Measurements from ENCODE around the gene ZNF629.
"Not testable (repeated sequence)": the region's sequence is repeated elsewhere in the genome, so short reads cannot be mapped to it uniquely, and the experiment has no call there.

Gene ZNF629

DNA sequence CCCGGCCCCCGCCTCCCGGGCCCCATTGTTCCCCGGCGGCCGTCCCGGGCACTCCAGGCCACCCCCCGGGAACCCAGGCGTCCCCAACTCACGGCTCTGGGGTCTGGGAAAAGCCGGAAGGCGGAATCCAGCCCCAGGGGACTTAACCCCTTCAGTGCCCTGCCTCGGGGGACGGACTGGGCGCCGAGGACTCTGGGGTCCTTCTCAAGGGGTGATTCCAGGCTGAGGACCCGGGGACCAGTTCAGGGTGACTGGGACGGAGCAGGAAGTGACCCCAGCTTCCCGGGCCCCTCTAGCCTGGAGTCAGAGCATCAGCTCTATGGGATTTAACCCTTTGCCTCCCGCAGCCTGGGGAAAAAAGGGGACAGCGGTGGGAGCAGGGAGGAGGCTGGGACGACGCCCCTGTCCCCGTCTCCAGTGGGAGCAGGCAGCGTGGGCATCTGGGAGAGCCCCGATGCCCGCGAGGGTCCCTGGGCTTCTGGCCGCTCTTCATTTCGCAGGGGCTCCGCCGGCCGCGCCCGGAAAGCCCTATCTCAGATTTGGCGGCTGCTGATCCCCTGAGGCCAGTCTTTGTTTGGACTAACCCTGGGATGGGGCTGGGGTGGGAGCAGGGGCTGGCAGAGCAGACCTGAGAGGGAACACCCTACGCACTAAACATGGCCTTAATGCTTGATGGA is at the start of gene ZNF629:
TSS of gene ZNF629 (minus strand) at position 270 of the 677 bp plus-strand sequence. CDS start 2,723 bp downstream, outside the sequence.
- DNase-seq (ENCODE audit: low read depth in 2 of 3, low spot score in 1 of 3), result no peak

DNA sequence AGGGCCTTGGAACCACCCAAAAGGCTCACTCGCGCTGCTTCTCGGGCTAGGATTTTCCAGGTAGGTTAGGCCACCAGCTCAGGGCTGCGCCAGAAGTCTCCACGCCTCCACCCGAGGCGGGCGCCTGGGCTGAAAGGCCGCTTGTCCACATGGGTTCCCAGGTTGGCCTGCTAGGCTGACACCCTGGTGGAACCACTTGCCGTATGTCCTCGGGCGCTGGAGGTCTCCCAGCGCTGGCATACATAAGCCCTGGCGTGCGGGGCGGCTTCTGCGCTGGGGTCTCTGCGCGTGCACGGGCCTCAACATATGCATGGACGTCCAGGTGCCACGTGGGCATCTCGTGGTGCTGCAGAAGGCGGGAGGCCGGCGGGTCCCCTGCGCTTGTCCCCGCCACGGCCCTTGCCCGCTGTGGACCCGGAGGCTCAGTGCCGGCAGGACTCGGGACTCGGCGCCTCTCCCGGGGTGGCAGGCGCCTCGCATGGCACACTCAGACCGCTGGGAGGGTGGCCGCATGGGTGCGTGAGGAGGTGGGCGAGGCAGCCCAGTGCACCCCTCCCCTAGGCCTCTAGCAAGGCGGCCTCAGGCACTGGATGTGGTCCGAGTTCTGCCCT is 47.2 kb upstream of the ZNF629 start:
- DNase-seq (ENCODE audit: low read depth in 2 of 3, low spot score in 1 of 3), result no peak

DNA sequence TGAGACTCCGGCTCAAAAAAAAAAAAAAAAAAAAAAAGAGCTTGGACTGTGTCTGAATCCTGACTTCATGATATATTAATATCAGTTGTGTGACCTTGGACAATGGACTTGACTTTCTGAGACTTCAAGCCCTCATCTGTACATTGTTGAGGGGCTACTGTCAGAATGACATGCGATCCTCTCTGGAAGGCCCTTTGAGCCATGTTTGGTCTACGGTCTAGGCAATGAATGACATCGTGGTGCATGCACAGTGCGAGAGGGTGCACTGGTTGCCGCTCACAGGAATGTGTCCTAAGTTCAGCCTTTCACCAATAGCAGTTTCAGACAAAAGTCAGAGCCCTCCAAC is 43.0 kb upstream of the ZNF629 start:
- DNase-seq (ENCODE audit: low read depth in 2 of 3, low spot score in 1 of 3), result no peak

DNA sequence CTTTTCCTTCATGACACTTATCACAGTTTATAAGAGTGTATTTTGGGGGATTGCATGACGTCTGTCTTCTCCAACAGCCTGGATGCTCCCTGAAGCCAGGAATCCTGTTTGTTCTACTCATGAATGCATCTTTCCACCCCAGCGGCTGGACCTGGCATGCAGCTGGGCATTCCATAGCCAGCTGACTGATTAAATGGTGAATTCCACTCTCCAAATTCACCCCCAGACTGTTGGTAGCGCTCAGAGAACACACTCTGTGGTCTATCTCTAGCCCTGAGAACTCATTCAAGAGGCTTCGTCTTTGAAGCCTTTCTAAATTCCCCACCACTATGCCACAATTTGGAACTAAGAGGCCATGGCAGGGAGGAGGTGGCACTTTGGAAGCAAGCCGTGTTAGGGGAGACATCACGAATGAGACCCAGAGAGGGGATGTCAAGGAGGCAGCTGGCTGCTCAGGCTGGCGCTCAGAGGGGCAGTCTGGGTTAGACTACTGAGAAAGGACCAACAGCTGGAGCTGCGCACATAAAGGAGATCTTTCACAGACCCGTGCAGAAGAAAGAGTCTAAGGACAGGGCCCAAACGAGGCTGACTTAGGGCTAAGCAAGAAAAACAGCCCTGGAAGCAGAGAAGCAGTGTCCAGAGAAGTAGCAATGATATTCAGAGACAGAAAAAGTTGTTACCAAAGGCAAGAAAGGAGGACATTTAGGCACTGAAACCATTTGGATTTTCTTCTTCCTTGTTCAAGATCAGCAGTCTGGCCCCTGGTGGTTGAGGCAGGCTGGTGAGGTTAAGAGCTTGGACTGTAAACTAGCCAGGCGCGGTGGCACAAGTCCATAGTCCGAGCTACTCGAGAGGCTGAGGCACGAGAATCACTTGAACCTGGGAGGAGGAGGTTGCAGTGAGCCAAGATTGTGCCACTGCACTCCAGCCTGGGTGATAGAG is 42.4 kb upstream of the ZNF629 start:
- DNase-seq (ENCODE audit: low read depth in 2 of 3, low spot score in 1 of 3), result no peak

DNA sequence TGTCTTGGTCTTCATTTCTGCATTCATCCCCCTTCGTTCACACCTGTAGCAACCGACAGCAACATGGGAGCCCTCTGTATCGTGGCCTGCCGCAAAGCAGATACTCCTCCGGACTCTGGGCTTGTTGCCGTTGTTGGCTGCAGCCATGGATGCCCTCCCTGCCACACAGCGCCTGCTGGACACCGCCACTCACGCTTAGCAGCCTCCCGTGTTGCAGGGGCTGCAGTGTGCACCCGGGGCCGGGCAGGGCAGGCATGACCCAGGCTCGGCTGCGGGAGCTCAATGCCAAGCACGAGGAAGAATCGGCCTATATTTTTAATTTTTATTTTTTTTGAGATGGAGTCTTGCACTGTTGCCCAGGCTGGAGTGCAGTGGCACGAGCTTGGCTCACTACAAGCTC is 34.9 kb upstream of the ZNF629 start:
- DNase-seq (ENCODE audit: low read depth in 2 of 3, low spot score in 1 of 3), result no peak

DNA sequence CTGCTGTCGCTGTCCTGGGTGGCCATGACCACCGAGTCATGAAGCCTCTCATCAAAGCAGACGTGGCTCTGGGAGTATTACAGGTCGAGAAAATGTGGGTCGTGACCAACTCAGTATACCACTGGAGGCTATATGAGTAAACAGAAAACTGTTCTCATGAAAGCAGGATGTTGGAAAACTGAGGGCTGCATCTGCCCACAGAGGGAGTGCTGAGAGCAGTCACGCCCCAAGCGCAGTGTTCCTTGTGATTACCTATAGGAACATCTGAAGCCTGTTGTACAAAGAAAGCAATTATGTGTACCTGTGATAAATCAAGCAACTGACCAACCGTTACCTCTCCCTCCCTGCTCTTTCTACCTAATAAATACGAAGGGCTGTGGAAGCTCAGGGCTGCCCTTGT is 34.4 kb upstream of the ZNF629 start:
- DNase-seq (ENCODE audit: low read depth in 2 of 3, low spot score in 1 of 3), result not testable (repeated sequence)

DNA sequence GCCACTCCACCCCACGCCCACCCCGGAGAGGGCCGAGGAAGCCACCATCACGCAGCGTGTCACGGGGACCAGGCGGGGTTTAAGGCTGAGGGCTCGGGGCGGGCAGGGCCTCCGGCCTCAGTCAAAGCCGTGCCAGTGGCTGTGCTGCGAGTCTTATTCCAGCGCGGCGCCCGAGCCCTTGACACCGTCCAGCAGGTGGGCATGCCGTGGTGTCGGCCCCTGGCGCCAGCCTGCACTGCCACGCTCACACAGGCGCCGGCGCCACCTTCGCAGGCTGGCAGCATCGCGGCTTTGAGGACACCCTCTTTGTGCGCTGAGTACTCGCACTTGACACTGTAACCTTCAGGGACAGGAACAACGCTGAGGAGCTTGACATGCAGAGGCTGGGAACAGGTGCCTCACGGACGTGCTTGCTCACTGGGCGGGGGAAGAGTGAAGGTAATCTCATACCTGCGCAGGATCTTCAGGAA is 34.0 kb upstream of the ZNF629 start:
- no peak for DNase-seq (ENCODE audit: low read depth in 2 of 3, low spot score in 1 of 3)

DNA sequence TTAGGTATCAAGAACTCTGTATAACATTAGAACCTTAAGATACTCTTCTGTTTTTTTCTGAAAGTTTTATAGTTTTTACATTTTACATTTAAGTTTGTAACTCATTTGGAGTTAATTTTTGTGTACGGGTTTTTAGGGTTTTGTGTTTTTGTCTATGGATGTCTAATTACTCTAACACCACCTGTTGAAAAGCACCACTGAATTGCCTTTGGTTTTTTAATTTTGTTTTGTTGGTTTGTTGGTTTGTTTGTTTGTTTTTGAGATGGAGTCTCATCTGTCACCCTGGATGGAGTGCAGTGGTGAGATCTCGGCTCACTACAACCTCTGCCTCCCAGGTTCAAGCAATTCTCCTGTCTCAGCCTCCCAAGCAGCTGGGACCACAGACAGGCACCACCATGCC is 29.8 kb upstream of the ZNF629 start:
- DNase-seq (ENCODE audit: low read depth in 2 of 3, low spot score in 1 of 3), result no peak

DNA sequence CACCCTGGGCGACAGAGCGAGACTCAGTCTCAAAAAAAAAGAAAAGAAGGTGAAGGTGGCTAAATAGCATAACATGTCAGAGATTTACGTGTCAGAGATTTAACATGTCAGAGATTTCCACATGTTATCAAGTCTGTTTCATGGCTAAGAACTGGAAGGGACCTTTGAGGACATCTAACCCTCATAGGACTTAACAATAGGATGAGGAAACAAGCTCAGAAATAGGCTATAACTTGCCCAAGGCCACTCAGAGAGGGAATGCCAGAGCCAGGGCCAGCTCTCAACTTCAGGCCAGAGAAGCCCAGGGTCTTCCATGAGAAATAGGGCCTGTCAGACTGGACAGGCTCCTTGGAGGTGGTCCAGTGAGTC is 26.8 kb upstream of the ZNF629 start:
- DNase-seq (ENCODE audit: low read depth in 2 of 3, low spot score in 1 of 3), result no peak

DNA sequence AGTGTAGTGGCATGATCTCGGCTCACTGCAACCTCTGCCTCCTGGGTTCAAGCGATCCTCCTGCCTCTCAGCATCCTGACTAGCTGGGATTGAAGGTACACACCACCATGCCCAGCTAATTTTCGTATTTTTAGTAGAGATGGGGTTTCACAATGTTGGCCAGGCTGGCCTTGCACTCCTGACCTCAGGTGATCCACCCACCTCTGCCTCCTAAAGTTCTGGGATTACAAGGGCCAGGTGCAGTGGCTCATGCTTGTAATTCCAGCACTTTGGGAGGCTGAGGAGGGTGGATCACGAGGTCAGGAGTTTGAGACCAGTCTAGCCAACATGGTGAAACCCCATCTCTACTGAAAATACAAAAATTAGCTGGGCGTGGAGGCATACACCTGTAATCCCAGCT is 22.7 kb upstream of the ZNF629 start:
- DNase-seq (ENCODE audit: low read depth in 2 of 3, low spot score in 1 of 3), result not testable (repeated sequence)

DNA sequence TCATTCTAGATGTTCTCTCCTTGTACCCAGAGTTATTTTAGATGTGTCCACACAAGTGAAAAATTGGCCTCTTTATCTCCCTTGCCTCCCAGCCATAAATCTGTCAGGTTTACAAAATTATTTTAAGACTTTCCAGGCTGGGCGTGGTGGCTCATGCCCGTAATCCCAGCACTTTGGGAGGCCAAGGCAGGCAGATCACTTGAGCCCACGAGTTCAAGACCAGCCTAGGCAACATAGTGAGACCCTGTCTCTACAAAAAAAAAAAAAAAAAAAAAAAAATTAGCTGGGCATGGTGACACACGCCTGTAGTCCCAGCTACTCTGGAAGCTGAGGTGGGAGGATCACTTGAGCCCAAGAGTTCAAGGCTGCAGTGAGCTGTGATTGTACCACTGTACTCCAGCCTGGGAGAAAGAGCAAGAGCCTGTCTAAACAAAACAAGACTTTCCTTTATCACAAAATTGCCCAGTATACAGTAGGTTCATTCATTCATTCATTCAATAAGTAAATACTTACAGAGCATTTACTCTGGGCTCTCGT is 22.0 kb upstream of the ZNF629 start:
- not testable (repeated sequence) for DNase-seq (ENCODE audit: low read depth in 2 of 3, low spot score in 1 of 3)

DNA sequence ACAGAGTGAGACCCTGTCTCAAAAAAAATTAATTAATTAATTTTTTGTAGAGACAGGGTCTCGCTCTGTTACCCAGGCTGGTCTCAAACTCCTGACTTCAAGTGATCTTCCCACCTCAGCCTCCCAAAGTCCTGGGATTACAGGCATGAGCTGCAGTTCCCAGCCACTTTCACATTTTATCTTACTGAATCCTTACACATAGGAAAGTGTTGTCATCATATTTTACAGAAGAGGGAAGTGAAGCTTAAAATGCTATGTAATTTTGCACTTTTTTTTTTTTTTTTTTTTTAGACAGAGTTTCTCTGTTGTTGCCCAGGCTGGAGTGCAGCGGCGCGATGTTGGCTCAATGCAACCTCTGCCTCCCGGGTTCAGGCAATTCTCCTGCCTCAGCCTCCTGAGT is 21.1 kb upstream of the ZNF629 start:
- no peak for DNase-seq (ENCODE audit: low read depth in 2 of 3, low spot score in 1 of 3)

DNA sequence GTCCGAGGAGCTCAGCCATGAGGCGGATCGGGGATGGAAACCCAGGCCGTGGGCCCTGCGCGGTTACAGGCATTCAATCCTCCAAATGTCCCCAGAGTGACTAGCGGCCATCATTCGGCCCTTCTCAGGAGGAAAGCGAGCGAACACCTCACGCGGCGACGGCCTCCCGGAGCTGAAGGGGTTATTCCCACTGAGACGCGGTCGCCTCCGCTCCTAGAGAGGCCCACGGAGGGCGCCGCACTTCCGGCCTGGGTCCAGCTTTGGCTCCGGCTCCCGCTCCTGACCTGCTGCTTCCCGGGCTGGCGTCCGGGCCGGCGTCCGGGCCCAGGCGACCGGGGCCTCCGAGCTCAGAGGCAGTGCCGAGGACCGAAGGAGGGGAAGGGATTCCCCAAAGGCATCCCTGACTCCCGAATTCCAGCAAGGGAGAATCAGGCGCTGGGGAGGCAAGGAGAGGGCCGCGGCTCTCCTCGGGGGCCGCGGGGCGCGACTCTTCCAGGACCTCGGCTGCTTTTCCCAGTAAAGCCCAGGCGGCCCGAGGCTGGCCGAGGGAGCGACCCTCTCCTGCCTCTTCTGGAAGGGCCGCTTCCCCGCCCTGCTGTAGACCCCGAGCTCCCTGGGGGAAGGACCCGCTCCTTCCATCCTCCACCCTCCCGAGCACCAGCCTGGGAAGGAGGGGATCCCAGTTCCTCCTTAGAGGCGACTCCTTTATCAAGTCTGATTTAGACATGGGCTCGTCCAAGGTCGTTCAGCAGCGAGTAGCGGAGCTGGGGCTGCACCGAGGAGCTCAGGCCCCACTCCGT is 18.6 kb upstream of the ZNF629 start:
- peak in 1 of 3 donors; percentile 27 for DNase-seq (ENCODE audit: low read depth in 2 of 3, low spot score in 1 of 3)

DNA sequence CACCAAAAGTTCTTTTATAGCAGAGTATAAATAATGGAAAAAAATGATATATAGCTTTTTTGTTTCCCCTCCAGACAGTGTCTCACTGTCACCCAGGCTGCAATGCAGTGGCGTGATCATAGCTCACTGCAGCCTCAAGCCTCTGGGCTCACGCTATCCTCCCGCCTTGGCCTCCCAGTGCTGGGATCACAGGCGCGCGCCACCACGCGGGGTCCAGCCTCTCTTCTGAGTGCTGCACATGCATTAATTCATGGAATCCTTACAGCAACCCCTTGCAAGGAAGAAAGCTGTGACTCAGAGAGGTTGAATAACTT is 18.0 kb upstream of the ZNF629 start:
- DNase-seq (ENCODE audit: low read depth in 2 of 3, low spot score in 1 of 3), result peak in 1 of 3 donors; percentile 16

DNA sequence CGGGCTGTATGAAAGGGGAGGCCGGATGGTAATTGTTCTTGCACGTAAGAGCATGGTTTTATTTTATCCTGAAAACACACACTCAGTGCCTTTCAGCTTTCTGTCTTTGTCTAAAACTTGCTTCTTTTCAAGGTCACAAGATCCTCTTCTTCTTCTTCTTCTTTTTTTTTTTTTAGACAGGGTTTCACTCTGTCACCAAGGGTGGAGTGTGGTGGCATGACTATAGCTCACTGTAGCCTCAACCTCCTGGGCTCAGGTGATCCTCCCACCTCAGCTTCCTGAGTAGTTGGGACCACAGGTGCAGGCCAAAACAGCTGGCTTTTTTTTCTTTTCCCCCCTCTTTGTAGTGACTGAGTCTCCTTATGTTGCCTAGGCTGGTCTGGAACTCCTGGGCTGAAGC is 15.9 kb upstream of the ZNF629 start:
- DNase-seq (ENCODE audit: low read depth in 2 of 3, low spot score in 1 of 3), result no peak

DNA sequence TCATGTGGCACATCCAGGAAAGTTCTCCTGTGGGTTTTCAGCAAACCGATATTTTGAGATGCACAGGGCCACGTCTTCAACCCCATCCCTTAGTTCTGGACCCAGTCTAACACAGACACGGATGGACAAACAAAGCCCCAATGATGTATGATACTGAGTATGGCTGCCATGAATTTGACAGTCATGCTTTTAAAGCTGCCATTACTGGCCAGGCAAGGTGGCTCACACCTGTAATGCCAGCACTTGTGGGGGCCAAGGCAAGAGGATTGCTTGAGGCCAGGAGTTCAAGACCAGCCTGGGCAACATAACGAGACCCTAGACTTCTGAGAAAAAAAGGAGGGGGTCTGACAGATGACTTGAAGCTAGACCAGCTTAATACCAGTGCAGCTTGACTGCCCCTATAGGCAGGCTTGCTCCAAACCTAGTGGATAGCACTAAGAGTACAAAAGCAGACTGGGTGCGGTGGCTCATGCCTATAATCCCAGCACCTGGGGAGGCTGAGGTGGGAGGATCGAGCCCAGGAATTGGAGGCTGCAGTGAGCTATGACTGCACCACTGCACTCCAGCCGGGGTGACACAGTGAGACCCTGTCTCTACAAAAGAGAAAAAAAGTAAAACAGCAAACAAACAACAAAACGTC is 10.8 kb upstream of the ZNF629 start:
- DNase-seq (ENCODE audit: low read depth in 2 of 3, low spot score in 1 of 3), result no peak

DNA sequence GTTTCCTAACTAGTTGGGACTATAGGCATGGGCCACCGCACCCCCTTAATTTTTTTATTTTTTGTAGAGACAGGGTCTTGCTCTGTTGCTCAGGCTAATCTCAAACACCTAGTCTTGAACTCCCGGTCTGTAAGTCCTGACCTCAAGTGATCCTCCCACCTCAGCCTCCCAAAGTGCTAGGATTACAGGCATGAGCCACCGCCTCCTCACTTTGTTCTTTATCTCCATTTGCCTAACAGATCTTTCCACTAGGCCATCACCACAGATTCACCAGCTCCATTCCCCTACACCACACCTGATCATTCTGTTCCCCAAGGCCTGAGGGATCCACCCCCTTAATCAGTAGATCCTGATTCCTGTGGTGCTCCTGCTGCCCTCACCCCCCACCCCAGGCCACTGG is 7.6 kb upstream of the ZNF629 start:
- DNase-seq (ENCODE audit: low read depth in 2 of 3, low spot score in 1 of 3), result no peak

DNA sequence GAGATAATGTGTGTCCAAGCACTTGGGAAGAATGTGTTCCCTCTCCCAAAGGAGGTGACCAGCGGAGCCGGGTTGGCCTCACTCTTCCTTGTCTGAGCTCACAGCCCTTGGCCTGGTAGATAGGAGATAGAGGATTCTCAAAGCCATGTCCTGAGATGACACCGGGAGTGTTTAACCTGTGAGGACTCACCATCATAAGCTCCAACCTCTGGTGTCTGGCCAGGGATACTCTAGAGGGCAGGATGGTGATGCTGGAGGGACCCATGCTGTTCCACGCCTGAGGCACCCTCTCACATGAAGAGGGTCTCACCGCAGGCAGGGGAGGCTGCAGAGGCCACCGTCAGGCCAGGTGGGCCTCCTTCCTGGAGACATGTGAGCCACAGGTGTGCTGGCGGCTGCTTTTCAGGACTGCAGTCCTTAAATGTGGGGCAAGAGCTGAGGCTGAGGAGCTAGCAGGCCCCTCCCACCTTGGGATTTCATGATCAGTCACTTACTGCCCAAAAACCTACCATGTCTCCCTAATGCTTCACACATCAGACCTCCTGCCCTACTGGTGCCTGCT is 6.6 kb upstream of the ZNF629 start:
- DNase-seq (ENCODE audit: low read depth in 2 of 3, low spot score in 1 of 3), result no peak

DNA sequence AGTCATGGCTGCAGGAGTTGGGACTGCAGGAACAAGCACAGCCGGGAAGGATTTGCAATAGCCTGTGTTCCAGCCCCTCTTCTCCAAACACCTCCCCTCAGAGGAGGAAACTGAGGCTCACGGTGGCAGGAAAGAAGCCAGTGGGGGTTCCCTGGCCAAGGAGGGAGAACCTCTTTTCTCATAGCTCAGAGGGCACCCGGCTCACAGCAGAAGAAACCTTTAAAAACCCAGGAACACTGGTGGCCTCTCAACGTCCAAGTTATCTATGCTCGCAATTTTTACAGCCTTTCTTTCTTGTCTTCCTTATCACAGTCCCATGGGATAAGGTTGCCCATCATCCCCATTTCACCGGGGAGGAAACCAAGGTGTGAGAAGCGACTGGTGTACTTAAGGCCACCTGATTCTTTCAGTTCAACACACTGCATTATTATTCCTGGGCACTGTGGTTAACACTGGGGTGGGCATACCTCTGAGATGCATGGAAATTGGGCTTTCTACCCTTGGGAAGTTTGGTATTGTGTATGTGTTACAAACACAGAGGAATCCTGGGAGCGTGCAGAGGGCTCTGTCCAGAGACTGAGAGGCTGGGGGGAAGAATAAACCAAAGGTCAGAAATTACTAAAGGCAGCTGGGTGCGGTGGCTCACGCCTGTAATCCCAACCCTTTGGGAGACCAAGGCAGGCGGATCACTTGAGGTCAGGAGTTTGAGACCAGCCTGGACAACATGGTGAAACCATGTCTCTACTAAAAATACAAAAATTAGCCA is 791 bp upstream of the ZNF629 start:
- DNase-seq (ENCODE audit: low read depth in 2 of 3, low spot score in 1 of 3), result no peak
